ENCODE data around the gene EPN3.

The EPN3 gene

DNA sequence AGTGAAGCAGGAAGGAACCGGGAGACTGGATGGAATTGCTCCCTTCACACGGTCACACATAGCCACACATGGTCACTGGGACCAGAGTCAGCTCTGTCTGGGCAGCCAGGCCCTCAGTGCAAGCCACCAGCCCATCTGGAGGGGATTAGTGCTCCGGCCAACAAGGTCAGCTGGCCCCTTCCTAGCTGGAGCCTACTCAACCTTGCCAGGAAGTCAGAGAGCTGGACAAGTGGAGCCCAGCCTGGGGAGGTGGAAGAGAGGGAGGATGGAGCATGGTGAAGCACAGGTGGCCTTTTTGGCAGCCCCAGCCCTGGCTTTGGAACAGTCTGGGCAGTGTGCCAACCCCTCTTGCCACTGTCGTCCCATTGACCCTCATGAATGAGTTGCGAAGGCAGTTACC is 24.3 kb downstream of the EPN3 start:
- no peaks in the 10 kb centered on the region for H3K9me3 Mint-ChIP-seq
- H3K4me3 Mint-ChIP-seq: no peak overlapping the region

DNA sequence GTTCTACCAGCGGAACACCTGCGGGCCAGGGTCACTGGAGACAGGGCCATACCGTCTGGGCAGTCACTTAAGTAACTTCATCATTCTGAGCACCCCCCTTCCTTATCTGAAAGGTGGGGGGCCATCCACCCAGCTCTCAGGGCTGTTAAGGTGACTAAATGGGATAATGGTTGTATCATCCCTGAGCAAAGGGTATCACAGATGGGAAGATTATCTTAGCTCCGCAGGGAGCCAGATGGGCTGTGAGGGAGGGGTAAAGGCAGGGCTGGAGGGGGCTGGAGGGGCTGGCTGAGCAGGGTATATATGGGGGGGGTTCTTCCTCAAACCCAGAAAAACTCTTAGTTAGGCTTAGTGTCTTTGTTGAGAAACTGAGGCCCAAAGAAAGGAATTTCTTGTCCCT is 25.1 kb downstream of the EPN3 start:
- no peak overlapping the region for H3K27ac Mint-ChIP-seq
- peaks cover 39% of the 10 kb centered on the region for H3K36me3 Mint-ChIP-seq (ENCODE audit: low read depth)
- intact Hi-C loops (cut with micrococcal nuclease): no loop called here
- H3K4me3 Mint-ChIP-seq: no peak overlapping the region
- H3K4me1 Mint-ChIP-seq (ENCODE audit: low read depth): peaks cover 24% of the 10 kb centered on the region
- no peaks in the 10 kb centered on the region for H3K9me3 Mint-ChIP-seq
- peaks cover 52% of the 10 kb centered on the region for H3K27me3 Mint-ChIP-seq

More for the DNA sequence above, 24.3 kb downstream of the EPN3 start:
- Mint-ChIP-seq H3K4me1 (ENCODE audit: low read depth) (peaks cover 17% of the 10 kb centered on the region), H3K27me3 (peaks cover 44% of the 10 kb centered on the region), H3K27ac (no peak overlapping the region), H3K36me3 (ENCODE audit: low read depth) (peaks cover 48% of the 10 kb centered on the region)
- intact Hi-C loops (cut with micrococcal nuclease): no loop called here

DNA sequence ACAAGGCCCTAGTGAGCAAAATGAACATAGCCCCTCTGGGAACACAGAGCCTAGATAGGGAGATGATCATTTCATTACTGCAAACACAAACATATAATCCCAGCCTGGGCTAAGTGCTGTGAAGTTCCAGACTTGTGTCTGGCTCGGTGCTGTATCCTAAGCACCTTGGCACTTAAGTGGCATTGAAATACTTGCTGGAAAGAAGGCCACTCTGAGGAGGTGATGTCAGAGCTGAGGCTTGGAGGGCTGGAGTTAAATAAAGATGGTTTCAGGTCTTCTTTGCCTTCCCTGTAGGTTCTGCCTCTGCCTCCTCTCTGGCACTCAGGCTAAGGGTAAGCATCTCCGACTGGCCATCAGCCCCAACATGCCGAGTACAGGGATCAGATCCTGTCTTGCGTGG is 25.6 kb downstream of the EPN3 start:
- H3K4me3 Mint-ChIP-seq: no peak overlapping the region
- intact Hi-C loops (cut with micrococcal nuclease): no loop called here
- H3K36me3 Mint-ChIP-seq (ENCODE audit: low read depth): peaks cover 36% of the 10 kb centered on the region
- H3K27ac Mint-ChIP-seq: no peak overlapping the region
- H3K9me3 Mint-ChIP-seq: no peaks in the 10 kb centered on the region
- H3K27me3 Mint-ChIP-seq: peaks cover 57% of the 10 kb centered on the region
- H3K4me1 Mint-ChIP-seq (ENCODE audit: low read depth): peaks cover 24% of the 10 kb centered on the region

DNA sequence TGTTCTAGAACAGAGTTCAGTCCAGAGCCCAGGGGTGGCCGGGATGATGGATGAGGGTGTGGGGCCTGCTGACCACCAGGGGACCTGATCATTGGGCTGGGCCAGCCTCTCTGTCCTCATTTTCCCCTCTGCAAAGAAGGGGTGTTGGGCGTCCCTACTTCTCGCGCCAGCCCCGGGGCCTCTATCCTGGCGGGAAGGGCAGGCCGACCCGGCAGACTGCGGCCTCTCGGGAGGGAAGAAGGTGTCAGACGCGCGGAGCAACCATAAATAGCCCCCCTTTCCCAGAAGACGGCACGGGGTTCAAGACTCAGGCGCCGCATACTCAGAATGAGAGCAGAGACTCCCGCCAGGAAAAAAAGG is 26.0 kb downstream of the EPN3 start:
- Mint-ChIP-seq H3K36me3 (ENCODE audit: low read depth) (peaks cover 31% of the 10 kb centered on the region), H3K4me3 (no peak overlapping the region), H3K9me3 (no peaks in the 10 kb centered on the region), H3K27me3 (peaks cover 61% of the 10 kb centered on the region), H3K4me1 (ENCODE audit: low read depth) (peaks cover 24% of the 10 kb centered on the region), H3K27ac (no peak overlapping the region)
- intact Hi-C loops (cut with micrococcal nuclease): no loop called here

DNA sequence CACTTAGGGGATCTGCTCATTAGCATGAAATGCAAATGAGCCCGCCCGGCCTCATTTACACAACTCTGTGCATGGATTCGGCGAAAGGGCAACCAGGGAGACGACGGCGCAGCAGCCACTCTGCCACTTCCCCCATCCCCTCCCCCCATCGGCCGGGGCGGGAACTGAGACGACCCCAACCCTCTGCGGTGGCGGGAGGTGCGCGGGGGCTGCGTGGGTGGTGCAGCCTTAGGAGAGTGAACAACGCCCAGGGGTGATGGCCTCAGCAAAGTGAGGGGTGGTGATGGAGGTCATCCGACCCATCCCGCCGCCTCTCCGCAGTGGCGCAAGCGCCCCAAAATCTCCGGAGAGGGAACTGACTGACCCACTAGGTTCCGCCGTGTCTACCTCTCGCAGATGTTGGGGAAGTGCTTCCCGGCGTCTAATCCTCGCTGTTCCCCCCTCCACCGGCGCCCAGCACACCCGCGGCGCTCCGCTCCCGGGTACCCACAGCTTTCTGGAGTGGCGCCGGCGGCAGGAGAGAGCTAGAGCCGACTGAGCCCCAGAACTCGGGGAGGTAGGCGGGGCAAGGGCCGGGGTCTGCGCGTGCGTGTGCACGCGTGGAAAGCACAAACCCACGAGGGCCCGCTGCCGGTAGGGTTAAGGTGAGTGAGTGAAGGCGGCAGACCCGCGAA is 26.5 kb downstream of the EPN3 start:
- H3K27me3 Mint-ChIP-seq: peaks cover 67% of the 10 kb centered on the region
- H3K4me3 Mint-ChIP-seq: peak overlapping the region; percentile 76
- peak overlapping the region; percentile 16 for H3K27ac Mint-ChIP-seq
- intact Hi-C loops (cut with micrococcal nuclease): no loop called here
- no peaks in the 10 kb centered on the region for H3K9me3 Mint-ChIP-seq
- H3K36me3 Mint-ChIP-seq (ENCODE audit: low read depth): peaks cover 26% of the 10 kb centered on the region
- peaks cover 24% of the 10 kb centered on the region for H3K4me1 Mint-ChIP-seq (ENCODE audit: low read depth)

DNA sequence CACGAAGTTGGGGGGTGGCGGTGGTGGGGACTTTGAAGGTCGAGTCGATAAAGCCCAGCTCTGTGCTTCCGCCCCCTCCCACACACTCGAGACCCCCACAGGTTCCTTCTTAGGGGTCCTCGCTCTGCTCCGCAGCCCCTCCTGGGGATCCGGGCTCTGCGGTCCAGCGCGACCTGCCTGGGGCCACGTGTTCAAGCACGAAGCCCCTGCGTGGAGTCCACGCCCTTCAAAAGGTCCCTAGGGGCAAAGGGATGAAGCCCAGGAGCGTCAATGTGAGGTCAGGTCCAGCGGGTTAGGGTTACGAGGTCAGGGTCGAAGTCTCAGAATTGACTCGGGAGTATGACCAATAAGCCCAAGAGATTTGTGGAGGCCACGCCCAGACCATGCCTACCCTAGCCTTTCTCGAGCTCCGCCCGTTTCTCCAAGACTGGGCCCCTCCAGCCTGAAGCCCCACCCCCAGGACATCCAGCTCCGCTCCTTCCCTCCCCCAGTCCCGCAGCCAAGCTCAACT is 27.2 kb downstream of the EPN3 start:
- Mint-ChIP-seq H3K4me1 (ENCODE audit: low read depth) (peaks cover 27% of the 10 kb centered on the region), H3K36me3 (ENCODE audit: low read depth) (peaks cover 20% of the 10 kb centered on the region), H3K27ac (peak overlapping the region; percentile 16), H3K9me3 (no peaks in the 10 kb centered on the region), H3K4me3 (peak overlapping the region; percentile 76), H3K27me3 (peaks cover 73% of the 10 kb centered on the region)
- intact Hi-C loops (cut with micrococcal nuclease): loop anchor here (5.0 kb wide), 1 partner anchor 63 kb away; no protein-coding TSS in a partner anchor

DNA sequence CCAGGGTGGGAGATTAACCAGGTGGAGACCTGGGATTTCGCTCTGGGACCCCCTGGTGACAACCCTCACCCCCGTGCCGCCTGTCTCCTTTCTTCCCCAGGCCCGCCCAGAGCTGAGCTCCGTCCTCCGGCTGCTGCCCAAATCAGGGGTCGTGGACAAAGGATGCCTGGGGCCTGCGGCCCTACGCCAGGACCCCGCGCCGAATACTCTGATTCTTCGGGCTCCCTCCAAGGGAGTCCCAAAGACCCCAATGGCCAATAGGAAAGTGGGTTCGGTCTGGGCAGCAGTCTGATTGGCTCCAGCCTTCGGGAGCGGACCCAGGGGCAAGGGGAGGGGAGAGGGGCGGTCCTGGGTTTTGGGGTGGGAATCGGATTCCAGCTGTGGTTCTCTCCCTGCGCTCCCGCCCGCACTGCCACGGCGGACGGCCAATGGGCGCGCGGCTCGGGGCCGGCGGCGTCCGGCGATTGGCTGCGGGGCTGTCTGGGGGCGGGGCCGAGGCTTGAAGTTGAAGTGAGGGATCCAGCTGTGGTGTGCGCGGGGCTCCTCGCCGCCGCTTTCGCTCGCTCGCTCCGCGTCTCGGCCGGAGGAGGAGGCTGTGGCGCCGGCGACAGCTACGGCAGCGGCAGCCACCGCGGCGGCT is 27.8 kb downstream of the EPN3 start, which contains the start of gene CACNA1G:
CACNA1G (plus strand) TSS at position 531 of the 640 bp plus-strand sequence. CDS start 745 bp downstream, outside the sequence.
- Mint-ChIP-seq H3K27ac (peak within 1 kb of the TSS; percentile 16), H3K27me3 (peaks cover 79% of the 10 kb centered on the region), H3K36me3 (ENCODE audit: low read depth) (peaks cover 14% of the 10 kb centered on the region), H3K4me3 (peak within 1 kb of the TSS; percentile 76), H3K4me1 (ENCODE audit: low read depth) (peaks cover 33% of the 10 kb centered on the region), H3K9me3 (no peaks in the 10 kb centered on the region)
- intact Hi-C loops (cut with micrococcal nuclease): loop anchor here (5.0 kb wide), 1 partner anchor 62 kb away; no protein-coding TSS in a partner anchor

DNA sequence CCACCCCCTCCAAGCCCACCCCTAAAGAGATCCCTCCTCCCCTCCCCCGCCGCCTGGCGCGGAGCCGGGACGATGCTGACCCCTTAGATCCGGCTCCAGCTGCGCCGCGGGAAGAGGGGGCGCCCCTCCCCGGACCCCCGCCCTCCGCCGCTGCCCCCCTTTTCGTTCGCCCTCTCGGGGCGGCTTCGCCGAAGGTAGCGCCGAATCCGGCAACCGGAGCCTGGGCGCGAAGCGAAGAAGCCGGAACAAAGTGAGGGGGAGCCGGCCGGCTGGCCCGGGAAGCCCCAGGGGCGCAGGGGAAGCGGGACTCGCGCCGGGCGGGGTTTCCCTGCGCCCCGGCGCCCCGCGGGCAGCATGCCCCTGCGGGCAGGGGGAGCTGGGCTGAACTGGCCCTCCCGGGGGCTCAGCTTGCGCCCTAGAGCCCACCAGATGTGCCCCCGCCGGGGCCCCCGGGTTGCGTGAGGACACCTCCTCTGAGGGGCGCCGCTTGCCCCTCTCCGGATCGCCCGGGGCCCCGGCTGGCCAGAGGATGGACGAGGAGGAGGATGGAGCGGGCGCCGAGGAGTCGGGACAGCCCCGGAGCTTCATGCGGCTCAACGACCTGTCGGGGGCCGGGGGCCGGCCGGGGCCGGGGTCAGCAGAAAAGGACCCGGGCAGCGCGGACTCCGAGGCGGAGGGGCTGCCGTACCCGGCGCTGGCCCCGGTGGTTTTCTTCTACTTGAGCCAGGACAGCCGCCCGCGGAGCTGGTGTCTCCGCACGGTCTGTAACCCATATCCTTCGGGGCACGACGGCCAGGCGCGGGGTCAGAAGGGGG is 28.6 kb downstream of the EPN3 start:
- Mint-ChIP-seq H3K9me3 (no peaks in the 10 kb centered on the region), H3K4me1 (ENCODE audit: low read depth) (peaks cover 38% of the 10 kb centered on the region), H3K27ac (no peak overlapping the region), H3K36me3 (ENCODE audit: low read depth) (peaks cover 6% of the 10 kb centered on the region), H3K4me3 (peak overlapping the region; percentile 76), H3K27me3 (peaks cover 87% of the 10 kb centered on the region)
- intact Hi-C loops (cut with micrococcal nuclease): loop anchor here (5.0 kb wide), 1 partner anchor 61 kb away; no protein-coding TSS in a partner anchor

DNA sequence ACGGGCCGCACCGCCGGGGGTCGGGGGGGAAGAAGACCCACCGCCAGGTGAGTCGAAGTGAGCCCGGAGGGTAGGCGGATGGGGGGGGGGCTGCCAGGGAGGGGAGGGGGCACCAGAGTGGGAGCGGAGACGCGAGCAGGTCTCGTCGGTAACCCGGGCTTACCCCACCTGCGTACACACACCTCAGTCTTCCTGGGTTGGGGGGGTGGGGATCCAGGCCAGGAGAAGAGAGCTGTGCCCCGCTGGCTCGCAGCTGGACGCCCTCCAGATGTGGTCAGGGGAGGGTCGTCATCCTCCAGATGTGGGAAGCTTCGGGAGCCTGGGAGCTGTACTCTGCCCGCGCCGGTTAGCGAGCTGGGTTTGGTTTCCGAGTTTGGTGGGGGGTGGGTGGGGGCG is 29.2 kb downstream of the EPN3 start:
- Mint-ChIP-seq H3K4me1 (ENCODE audit: low read depth) (peaks cover 38% of the 10 kb centered on the region), H3K36me3 (ENCODE audit: low read depth) (peaks cover under 1% of the 10 kb centered on the region), H3K4me3 (no peak overlapping the region), H3K27me3 (peaks cover 89% of the 10 kb centered on the region), H3K27ac (no peak overlapping the region), H3K9me3 (no peaks in the 10 kb centered on the region)
- intact Hi-C loops (cut with micrococcal nuclease): loop anchor here (5.0 kb wide), 1 partner anchor 61 kb away; no protein-coding TSS in a partner anchor

DNA sequence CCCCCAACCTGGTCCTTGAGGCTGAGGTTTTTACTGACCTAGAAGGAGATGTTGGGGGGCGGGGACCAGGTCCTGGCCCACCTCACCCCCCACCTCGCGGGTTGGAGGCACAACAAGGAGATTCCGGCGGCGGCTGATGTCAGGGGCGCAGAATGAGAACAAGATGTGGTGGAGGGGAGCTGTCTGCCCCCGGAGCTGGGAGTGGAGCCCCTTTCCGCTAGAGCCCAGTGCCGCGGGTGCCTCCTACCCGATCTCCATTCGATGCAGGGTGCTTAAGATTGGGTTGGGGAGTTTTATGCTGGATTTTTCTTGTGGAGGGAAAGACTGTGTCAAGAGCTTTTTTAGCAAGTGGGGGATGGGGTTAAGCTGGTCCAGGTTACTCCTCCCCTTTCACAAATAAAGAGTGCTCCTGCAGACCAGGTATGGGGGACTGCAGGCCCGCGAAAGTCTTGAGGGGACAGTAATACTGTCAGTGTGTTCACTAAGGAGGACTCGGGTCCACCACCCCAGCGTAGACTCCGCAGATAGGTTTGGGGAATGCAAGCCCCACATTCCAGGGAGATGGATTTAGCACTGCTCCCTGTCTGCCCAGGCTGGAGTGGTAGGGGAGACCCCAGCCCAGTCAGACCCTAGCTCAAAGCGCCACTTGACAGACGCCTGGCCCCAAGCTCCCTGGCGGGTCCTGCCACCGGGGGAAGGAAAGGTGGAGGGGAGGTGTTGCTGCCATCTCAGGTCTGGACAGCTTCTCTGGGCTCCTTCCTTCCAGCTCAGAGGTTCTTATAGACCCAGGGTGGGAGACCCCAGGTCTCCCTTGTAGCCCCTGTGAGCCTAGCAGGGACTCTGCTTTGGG is 29.9 kb downstream of the EPN3 start:
- intact Hi-C loops (cut with micrococcal nuclease): loop anchor here (5.0 kb wide), 1 partner anchor 60 kb away; no protein-coding TSS in a partner anchor
- H3K4me1 Mint-ChIP-seq (ENCODE audit: low read depth): peaks cover 38% of the 10 kb centered on the region
- H3K27me3 Mint-ChIP-seq: peaks cover 90% of the 10 kb centered on the region
- H3K27ac Mint-ChIP-seq: no peak overlapping the region
- no peaks in the 10 kb centered on the region for H3K36me3 Mint-ChIP-seq (ENCODE audit: low read depth)
- H3K4me3 Mint-ChIP-seq: no peak overlapping the region
- no peaks in the 10 kb centered on the region for H3K9me3 Mint-ChIP-seq

DNA sequence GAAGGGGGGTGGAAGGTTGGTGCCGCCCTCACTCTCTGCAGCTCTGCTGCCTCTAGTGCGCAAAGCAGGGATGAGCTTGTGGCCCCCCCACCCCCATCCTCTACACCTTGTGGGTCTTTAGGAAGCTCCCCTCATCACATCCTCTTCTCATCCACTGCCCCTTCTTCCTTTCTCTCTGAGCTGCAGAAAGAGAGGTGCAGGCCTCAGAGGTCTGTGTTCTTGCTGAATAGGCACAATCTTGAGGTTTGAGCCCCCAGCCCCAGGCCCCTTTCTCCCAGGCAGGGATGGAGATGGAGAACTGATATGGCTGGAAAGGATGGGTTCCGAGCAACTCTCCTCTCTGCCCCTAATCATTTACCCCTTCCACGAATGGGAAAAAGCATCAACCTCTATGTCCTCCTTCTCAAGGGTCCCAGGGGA is 30.6 kb downstream of the EPN3 start:
- intact Hi-C loops (cut with micrococcal nuclease): loop anchor here (5.0 kb wide), 1 partner anchor 59 kb away; no protein-coding TSS in a partner anchor

DNA sequence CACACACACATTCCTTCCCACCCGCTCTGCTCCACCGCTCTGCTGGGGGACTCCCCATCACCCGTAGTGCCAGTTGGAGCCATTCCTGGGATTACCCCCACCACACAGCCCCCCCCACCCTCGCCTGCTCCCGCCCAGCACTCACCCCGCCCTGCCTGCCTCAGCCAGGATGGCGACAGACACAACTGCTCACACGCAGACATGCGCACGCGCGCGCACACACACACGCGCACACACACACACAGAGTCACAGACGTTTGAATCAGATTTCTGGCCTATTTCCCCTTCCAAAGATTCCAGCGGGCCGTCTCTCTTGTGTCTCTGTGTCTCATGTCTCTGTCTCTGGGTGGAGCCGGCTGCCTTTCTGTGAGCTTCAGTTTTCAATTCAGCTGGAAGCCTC is 32.4 kb downstream of the EPN3 start:
- intact Hi-C loops (cut with micrococcal nuclease): loop anchor here (5.0 kb wide), 1 partner anchor 57 kb away; no protein-coding TSS in a partner anchor
- H3K27ac Mint-ChIP-seq: no peak overlapping the region
- H3K4me3 Mint-ChIP-seq: no peak overlapping the region
- H3K27me3 Mint-ChIP-seq: peaks cover 81% of the 10 kb centered on the region
- peaks cover 30% of the 10 kb centered on the region for H3K4me1 Mint-ChIP-seq (ENCODE audit: low read depth)
- H3K9me3 Mint-ChIP-seq: no peaks in the 10 kb centered on the region
- no peaks in the 10 kb centered on the region for H3K36me3 Mint-ChIP-seq (ENCODE audit: low read depth)

More for the DNA sequence above, 30.6 kb downstream of the EPN3 start:
- H3K4me1 Mint-ChIP-seq (ENCODE audit: low read depth): peaks cover 42% of the 10 kb centered on the region
- H3K36me3 Mint-ChIP-seq (ENCODE audit: low read depth): no peaks in the 10 kb centered on the region
- no peak overlapping the region for H3K4me3 Mint-ChIP-seq
- no peaks in the 10 kb centered on the region for H3K9me3 Mint-ChIP-seq
- peaks cover 93% of the 10 kb centered on the region for H3K27me3 Mint-ChIP-seq
- H3K27ac Mint-ChIP-seq: no peak overlapping the region

Data from dendritic cell treated with granulocyte-macrophage colony-stimulating factor and Interleukin-4, amounts not matched to agents 40 ng/mL and 50 ng/mL, for 4 days (primary cell).